Measurements from ENCODE around the gene POTEI. TPM values are rescaled to one million over a fixed set of nuclear protein-coding genes. Genes with fewer than 3 reads are reported as not detected.
"Not testable (repeated sequence)": the region's sequence is repeated elsewhere in the genome, so short reads cannot be mapped to it uniquely, and the experiment has no call there.

Gene POTEI
- not detected for total RNA-seq

DNA sequence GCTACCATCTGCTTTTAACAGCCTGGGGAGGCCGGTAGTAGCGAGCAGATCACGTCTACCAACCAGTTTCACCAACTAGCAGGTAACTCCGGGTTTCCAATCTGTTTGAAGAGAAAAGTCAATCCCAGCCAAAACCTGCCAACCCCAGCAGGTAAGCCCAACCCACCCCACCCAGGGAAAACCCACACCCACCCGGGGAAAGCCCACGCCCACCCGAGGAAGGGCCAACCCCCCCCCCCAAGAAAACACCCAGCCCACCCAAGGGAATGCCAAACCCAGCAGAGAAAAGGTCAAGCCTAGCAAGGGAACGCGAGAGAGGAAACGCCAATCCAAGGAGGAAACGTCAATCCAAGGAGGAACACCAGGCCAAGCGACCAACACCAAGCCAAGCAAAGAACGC, at the start of gene POTEI:
Gene POTEI (minus strand): TSS at position 101 of the 400 bp plus-strand sequence. CDS start 93 bp downstream, at position 8.
- H3K4me3 Mint-ChIP-seq; H3K36me3 Mint-ChIP-seq; H3K4me1 Mint-ChIP-seq; H3K9me3 Mint-ChIP-seq; DNase-seq; POLR2A ChIA-PET; H3K27ac Mint-ChIP-seq; ATAC-seq (ENCODE audit: low read depth); H3K27me3 Mint-ChIP-seq: not testable (repeated sequence)

GRCh38 chr2:130556441-130556840, 47.3 kb upstream of the POTEI start:
- H3K27ac Mint-ChIP-seq; DNase-seq; H3K4me1 Mint-ChIP-seq; H3K27me3 Mint-ChIP-seq; H3K36me3 Mint-ChIP-seq; POLR2A ChIA-PET; ATAC-seq (ENCODE audit: low read depth); H3K9me3 Mint-ChIP-seq; H3K4me3 Mint-ChIP-seq: not testable (repeated sequence)

DNA sequence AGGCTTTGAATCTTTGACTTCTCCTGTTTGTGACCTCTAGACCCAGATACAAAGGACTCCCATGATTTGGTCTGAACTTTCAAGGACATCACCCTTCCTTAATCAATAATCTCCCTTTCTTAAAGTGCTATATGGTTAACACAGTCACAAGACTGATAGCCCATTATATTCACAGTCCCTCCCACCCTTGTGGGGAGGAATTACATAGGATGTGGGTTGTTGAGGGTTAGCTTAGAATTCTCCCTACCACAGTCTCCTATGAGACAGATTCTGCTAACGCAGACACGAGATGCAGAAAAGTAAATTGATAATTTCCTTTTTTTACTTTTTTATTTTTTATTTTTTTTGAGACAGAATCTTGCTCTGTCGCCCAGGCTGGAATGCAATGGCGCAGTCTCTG, 45.0 kb upstream of the POTEI start:
- H3K4me3 Mint-ChIP-seq, POLR2A ChIA-PET: not testable (repeated sequence)

DNA sequence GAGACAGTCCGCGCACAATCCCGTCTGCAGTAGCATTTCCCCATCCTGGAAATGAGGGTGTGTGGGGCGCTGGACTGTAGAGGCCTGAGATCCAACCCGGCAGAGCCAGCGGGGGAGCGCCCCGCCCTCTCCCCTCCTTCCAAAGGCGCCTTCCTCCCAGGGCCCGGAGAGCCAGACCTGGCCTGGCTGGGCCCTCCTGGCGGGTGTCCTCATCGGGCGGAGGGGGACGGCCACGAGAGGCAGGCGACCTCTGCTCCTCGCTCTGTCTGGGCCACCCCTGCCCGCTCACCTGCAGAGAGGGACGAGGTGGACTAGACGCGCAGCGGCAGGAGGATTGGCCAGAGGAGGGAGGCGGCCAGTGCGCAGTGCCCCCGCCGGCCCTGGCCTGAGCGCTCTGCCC, 40.3 kb upstream of the POTEI start:
- POLR2A ChIA-PET; H3K36me3 Mint-ChIP-seq; DNase-seq; H3K27me3 Mint-ChIP-seq; H3K27ac Mint-ChIP-seq; H3K9me3 Mint-ChIP-seq; H3K4me3 Mint-ChIP-seq; ATAC-seq (ENCODE audit: low read depth); H3K4me1 Mint-ChIP-seq: not testable (repeated sequence)

More for the DNA sequence above, 45.0 kb upstream of the POTEI start:
- H3K27ac Mint-ChIP-seq; ATAC-seq (ENCODE audit: low read depth); H3K9me3 Mint-ChIP-seq; DNase-seq; H3K36me3 Mint-ChIP-seq; H3K27me3 Mint-ChIP-seq; H3K4me1 Mint-ChIP-seq: not testable (repeated sequence)

DNA sequence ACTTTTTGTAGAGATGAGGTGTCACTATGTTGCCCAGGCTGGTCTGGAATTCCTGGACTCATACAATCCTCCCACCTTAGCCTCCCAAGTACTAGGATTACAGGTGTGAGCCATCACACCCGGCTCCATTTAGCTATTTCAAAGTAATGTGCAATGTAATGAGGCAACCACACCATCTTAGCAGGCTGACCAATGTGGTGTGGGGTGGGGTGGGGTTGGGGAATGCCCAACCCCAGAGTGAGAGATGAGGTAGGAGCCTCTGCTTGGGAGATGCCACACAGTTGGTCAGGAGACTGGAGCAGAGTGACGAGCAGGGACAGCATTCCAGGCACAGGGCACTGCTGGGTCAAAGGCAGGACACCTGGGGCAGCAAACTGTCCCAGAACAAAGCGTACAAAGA, 39.3 kb upstream of the POTEI start:
- H3K4me3 Mint-ChIP-seq; ATAC-seq (ENCODE audit: low read depth); H3K36me3 Mint-ChIP-seq; DNase-seq; H3K9me3 Mint-ChIP-seq; H3K27me3 Mint-ChIP-seq; H3K4me1 Mint-ChIP-seq; POLR2A ChIA-PET; H3K27ac Mint-ChIP-seq: not testable (repeated sequence)

DNA sequence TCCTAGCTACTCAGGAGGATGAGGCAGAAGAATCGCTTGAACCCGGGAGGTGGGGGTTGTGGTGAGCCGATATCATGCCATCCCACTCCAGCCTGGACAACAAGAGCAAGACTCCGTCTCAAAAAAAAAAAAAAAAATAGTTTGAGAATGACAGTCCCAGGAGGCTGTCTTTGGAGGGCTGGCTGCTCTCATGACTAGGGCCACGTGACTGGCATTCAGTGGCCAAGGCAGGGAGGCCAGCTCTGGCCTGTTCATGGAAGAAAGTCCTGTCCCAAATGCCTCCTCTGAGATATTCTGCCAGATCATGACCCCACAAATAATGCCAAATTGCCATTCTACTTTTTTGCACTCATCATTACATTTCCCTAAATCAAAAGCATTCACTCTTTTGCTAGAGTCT, 35.9 kb upstream of the POTEI start:
- POLR2A ChIA-PET; ATAC-seq (ENCODE audit: low read depth); H3K27ac Mint-ChIP-seq; H3K4me1 Mint-ChIP-seq; H3K9me3 Mint-ChIP-seq; DNase-seq; H3K36me3 Mint-ChIP-seq; H3K27me3 Mint-ChIP-seq; H3K4me3 Mint-ChIP-seq: not testable (repeated sequence)

DNA sequence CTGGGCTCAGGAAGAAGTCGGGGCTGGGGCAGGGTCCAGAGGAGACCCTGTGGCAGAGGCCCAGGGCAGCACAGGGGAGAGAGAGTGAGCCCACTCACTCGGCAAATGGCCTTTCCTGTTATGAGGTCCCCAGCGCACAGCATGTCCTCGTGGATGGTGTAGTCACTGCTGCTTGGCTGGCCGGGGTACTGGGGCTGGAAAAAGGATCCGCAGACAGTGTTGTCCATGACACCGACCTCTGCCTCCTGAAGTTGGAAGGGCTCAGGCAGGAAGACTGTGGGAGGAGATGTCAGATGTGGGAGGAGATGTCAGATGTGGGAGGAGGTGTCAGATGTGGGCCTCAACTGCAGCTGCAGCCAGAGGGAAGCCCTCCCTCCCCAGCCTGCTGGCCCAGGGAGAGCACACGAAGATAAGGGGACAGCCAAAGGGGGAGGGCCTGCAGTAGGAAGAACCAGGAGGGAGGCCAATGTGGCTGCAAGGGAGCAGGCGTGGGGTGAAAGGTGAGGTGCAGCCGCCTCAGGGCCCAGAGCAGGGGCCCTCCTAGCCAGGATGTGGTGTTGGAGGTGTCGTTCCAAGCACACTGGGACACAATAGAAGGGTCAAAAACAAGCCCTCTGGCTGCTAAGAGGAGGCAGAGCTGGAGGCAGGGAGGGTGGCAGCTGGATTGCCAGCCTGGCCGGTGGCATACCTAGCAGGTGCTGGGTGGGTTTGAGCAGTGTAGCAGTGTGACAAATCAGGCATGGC, 34.8 kb upstream of the POTEI start:
- ATAC-seq (ENCODE audit: low read depth); H3K27me3 Mint-ChIP-seq; H3K36me3 Mint-ChIP-seq; H3K4me3 Mint-ChIP-seq; H3K9me3 Mint-ChIP-seq; H3K27ac Mint-ChIP-seq; H3K4me1 Mint-ChIP-seq; POLR2A ChIA-PET; DNase-seq: not testable (repeated sequence)

GRCh38 chr2:130542789-130543188, 33.7 kb upstream of the POTEI start:
- H3K4me1 Mint-ChIP-seq; H3K27ac Mint-ChIP-seq; H3K27me3 Mint-ChIP-seq; ATAC-seq (ENCODE audit: low read depth); DNase-seq; POLR2A ChIA-PET; H3K9me3 Mint-ChIP-seq; H3K4me3 Mint-ChIP-seq; H3K36me3 Mint-ChIP-seq: not testable (repeated sequence)

DNA sequence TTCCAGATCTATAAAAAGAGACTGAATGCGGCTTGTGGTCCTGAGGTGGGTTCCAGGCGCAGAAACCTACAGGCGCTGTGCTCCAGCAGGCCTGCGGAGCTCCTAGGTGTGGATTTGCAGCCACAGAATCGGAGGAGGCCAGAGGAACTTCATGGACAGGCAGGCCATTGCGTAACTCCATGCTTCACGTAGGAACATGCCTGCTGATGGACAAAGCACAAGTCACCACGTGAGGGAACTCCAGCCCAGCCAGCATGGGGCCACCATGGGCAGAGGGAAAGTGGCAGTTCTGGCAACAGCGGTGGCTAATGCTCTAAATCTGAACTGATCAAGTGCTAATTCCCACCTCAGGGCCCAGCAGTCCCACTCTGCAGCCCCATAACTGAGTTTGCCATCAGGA, 29.1 kb upstream of the POTEI start:
- H3K4me1 Mint-ChIP-seq; POLR2A ChIA-PET; H3K4me3 Mint-ChIP-seq; H3K9me3 Mint-ChIP-seq; DNase-seq; ATAC-seq (ENCODE audit: low read depth); H3K27ac Mint-ChIP-seq; H3K27me3 Mint-ChIP-seq; H3K36me3 Mint-ChIP-seq: not testable (repeated sequence)

GRCh38 chr2:130536654-130537053, 27.5 kb upstream of the POTEI start:
- H3K4me1 Mint-ChIP-seq; H3K27me3 Mint-ChIP-seq; H3K27ac Mint-ChIP-seq; H3K36me3 Mint-ChIP-seq; ATAC-seq (ENCODE audit: low read depth); H3K9me3 Mint-ChIP-seq; DNase-seq; POLR2A ChIA-PET; H3K4me3 Mint-ChIP-seq: not testable (repeated sequence)

- DNase-seq; H3K9me3 Mint-ChIP-seq; ATAC-seq (ENCODE audit: low read depth); H3K27ac Mint-ChIP-seq; H3K27me3 Mint-ChIP-seq; POLR2A ChIA-PET; H3K36me3 Mint-ChIP-seq; H3K4me1 Mint-ChIP-seq; H3K4me3 Mint-ChIP-seq: not testable (repeated sequence)
Observed at GRCh38 chr2:130531672-130532071, 22.5 kb upstream of the POTEI start.

GRCh38 chr2:130531225-130531624, 22.1 kb upstream of the POTEI start:
- H3K27me3 Mint-ChIP-seq; H3K4me3 Mint-ChIP-seq; ATAC-seq (ENCODE audit: low read depth); POLR2A ChIA-PET; H3K36me3 Mint-ChIP-seq; H3K27ac Mint-ChIP-seq; DNase-seq; H3K9me3 Mint-ChIP-seq; H3K4me1 Mint-ChIP-seq: not testable (repeated sequence)

GRCh38 chr2:130530212-130530611, 21.1 kb upstream of the POTEI start:
- POLR2A ChIA-PET; H3K36me3 Mint-ChIP-seq; H3K4me3 Mint-ChIP-seq; DNase-seq; H3K4me1 Mint-ChIP-seq; H3K9me3 Mint-ChIP-seq; ATAC-seq (ENCODE audit: low read depth); H3K27me3 Mint-ChIP-seq; H3K27ac Mint-ChIP-seq: not testable (repeated sequence)

DNA sequence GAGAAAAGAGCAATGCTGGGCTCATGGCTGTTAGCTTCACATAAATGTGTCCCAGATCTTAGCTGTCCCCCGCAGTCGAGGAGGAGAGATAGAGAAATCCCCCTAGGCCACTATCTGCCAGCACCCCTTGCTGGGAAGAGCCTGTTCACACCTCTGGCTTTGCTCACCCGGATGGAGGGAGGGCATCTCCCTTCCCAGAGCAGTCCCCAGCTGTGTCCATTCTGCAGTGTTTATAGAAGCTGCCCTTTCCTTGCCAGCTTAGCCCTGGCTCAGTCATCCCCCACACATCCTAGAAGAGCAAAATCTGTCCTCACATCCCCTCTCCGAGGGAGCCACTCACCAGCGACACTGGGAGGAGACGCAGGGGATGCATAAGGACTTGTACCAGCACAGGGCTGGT, 20.4 kb upstream of the POTEI start:
- not testable (repeated sequence) for DNase-seq, H3K9me3 Mint-ChIP-seq

More for the DNA sequence above, 20.4 kb upstream of the POTEI start:
- H3K4me3 Mint-ChIP-seq; H3K36me3 Mint-ChIP-seq; ATAC-seq (ENCODE audit: low read depth); POLR2A ChIA-PET; H3K4me1 Mint-ChIP-seq; H3K27me3 Mint-ChIP-seq; H3K27ac Mint-ChIP-seq: not testable (repeated sequence)

Data from activated naive CD8-positive, alpha-beta T cell treated with anti-CD3 and anti-CD28 coated beads, Interleukin-2, amount 10 ng/mL, durations not matched to agents 7 days and 5 days (primary cell).